Hypothalamus (tissue), 51 donors: Measurements from ENCODE around the gene KRTCAP3.
A peak's percentile ranks its signal among the peaks of the same experiment; 100 is the strongest.

Experiments
- DNase-seq, 51 donors: peaks; one replicate each; lab custom pipeline; 2025; lab: John Stamatoyannopoulos, UW

KRTCAP3 gene

GRCh38 chr2:27435628-27436027 lies 6.6 kb upstream of the KRTCAP3 start:
- DNase-seq, result no peak

GRCh38 chr2:27441226-27441926 lies 805 bp upstream of the KRTCAP3 start:
- DNase-seq, result no peak

GRCh38 chr2:27442920-27443282 lies 720 bp downstream of the KRTCAP3 start:
- DNase-seq, result peak in 1 of 51 donors; percentile 2

GRCh38 chr2:27445155-27445554 lies 3.0 kb downstream of the KRTCAP3 start:
- no peak for DNase-seq

- no peak for DNase-seq
Observed at GRCh38 chr2:27445615-27446014, 3.4 kb downstream of the KRTCAP3 start.

GRCh38 chr2:27446057-27446456 lies 3.9 kb downstream of the KRTCAP3 start:
- DNase-seq, result no peak

- no peak for DNase-seq
Observed at GRCh38 chr2:27448381-27448780, 6.2 kb downstream of the KRTCAP3 start.

GRCh38 chr2:27451095-27451494 lies 8.9 kb downstream of the KRTCAP3 start:
- no peak for DNase-seq

GRCh38 chr2:27453968-27454367 lies 11.8 kb downstream of the KRTCAP3 start:
- no peak for DNase-seq

- no peak for DNase-seq
Observed at GRCh38 chr2:27461118-27461517, 18.9 kb downstream of the KRTCAP3 start.

GRCh38 chr2:27464443-27464842 lies 22.3 kb downstream of the KRTCAP3 start:
- DNase-seq, result no peak

GRCh38 chr2:27471961-27472360 lies 29.8 kb downstream of the KRTCAP3 start:
- DNase-seq, result no peak

GRCh38 chr2:27485496-27485895 lies 43.3 kb downstream of the KRTCAP3 start:
- peak in 6 of 51 donors; percentile 2 to 24 (median 10) for DNase-seq

- peak in 3 of 51 donors; percentile 21 to 49 (median 45) for DNase-seq
Observed at GRCh38 chr2:27489118-27489497, 46.9 kb downstream of the KRTCAP3 start.

GRCh38 chr2:27489498-27490397 lies 47.6 kb downstream of the KRTCAP3 start, which contains the start of gene IFT172:
Gene IFT172, minus strand, starts transcription at chr2:27489743. Its CDS starts 90 bp downstream, at chr2:27489653.
- DNase-seq, result peak; percentile 24 to 99 (median 96)

- DNase-seq, result no peak
Observed at GRCh38 chr2:27492557-27492956, 50.4 kb downstream of the KRTCAP3 start.

- DNase-seq, result peak in 2 of 51 donors; percentile 17 to 25
Observed at GRCh38 chr2:27493948-27494283, 51.7 kb downstream of the KRTCAP3 start.
